ENCODE data around the gene DTD2.
"Not testable (repeated sequence)": the region's sequence is repeated elsewhere in the genome, so short reads cannot be mapped to it uniquely, and the experiment has no call there.

The DTD2 gene

DNA sequence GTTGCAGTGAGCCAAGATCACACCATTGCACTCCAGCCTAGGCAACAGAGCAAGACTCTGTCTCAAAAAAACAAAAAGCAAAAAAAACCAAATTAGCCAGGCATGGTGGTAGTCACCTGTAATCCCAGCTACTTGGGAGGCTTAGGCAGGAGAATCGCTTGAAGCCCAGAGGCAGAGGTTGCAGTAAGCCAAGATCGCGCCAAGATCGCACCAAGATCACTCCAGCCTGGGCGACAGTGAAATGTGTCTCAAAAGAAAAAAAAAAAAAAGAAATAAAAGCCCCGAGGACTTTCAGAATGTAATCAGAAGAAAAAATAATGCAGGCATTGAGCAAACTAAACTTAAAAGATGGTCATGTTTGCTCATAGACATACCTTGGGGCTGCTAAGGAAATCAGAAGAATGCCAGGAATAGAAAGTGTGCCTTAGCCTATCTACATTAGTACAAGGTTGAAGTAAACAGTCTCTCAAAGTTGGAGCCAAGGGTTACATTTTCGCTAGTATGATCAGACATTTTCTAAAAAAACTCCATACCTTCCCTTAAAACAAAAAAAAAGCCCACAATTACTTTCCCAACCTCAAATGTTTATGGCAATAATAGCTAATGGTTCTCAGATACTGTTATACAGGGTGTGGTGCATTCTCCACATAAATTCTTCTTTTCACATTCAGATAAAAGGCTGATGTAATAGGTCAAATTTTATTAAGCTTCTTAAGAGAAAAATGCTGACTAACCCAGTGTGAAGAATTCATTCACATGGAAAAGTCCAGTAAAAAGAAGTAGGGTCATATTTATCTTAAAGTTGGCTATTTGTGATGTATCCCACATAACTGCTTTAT is 15.8 kb downstream of the DTD2 start:
- DNase-seq = no peak

DNA sequence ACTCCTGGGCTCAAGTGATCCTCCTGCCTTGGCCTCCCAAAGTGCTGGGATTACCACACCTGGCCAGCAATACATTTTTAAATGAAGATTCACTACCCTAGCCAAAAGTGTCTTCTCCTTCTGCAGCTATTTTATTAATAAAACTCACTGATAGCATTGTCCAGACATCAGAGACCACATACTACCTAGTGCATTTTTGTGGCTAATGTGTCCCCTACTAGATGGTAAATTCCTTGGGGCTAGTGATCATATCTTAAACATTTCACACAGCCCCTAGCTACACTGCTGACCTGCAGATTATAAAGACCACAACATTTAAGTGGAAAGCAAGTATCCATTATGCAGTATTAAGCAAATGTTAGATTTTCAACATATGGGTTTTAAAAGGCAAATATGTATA is 17.0 kb downstream of the DTD2 start:
- DNase-seq = no peak

GRCh38 chr14:31439561-31439960 is 17.7 kb downstream of the DTD2 start:
- DNase-seq = no peak

- DNase-seq = not testable (repeated sequence)
These were observed 20.1 kb downstream of the DTD2 start for GRCh38 chr14:31437045-31437691.

- DNase-seq = no peak
These were observed 22.0 kb downstream of the DTD2 start for GRCh38 chr14:31435276-31435675.

- no peak for DNase-seq
These were observed 26.6 kb downstream of the DTD2 start for GRCh38 chr14:31430634-31431264.

GRCh38 chr14:31429791-31430190 is 27.5 kb downstream of the DTD2 start:
- no peak for DNase-seq

- no peak for DNase-seq
These were observed 29.3 kb downstream of the DTD2 start for GRCh38 chr14:31428011-31428410.

DNA sequence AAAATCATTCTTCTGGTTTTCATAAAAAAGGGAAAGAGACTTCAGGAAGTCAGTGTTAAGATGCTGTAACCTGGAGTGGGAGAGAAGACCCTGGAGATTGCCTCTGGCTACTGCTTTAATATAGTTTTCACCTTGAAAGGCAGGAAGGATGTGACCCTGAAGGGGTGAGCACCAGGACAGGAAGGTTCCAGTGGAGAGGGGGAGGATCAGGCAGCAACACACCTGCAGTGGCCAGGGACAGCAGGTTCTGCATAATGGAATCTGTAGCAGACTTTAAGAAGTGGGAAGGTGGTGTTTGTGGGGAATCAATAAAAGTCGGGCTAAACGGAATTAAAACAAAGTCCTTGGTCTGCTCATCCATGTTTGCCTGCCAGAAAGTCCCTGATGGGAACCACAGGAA is 30.6 kb downstream of the DTD2 start:
- no peak for DNase-seq

DNA sequence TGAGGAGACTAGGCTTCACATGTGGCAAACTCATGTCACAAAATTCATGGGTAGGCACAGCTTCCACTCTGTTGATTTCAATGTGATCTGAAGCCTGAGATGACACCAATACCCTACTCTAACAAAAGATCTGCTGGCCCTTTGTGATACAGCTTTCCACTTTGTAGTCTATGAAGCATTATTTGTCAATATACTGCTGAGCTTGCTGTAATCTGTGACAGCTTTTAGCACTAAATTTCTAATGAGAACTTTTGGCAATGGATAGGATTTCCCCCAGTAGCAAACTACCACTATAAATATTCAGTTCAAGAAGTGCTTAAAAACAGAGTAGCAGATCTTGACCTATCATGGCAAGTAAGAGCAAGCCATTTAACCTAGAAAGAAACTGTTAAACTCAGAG is 31.4 kb downstream of the DTD2 start:
- DNase-seq = no peak

DNA sequence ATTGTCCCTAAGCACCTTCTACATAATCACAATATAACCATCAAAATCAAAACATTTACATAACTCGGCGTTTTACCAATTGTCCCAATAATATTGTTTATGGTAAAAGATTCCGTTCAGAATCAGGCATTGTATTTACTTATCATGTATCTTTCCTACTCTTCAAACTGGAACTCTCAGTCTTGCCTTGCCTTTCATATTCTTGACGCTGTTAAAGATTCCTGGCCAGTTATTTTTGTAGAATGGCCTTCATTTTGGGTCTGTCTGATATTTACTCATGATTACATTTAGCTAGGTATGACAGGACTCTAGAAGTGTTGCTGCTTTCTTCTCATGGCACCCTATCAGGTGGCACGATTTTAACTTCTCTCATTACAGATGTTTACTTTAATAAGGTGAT is 36.1 kb downstream of the DTD2 start:
- DNase-seq = no peak

GRCh38 chr14:31420319-31421111 is 36.8 kb downstream of the DTD2 start, which contains the start of gene HEATR5A:
HEATR5A (minus strand) TSS chr14:31420550; CDS start chr14:31402975, 17,575 bp downstream.
- DNase-seq = peak; percentile 89

GRCh38 chr14:31419967-31420318 is 37.4 kb downstream of the DTD2 start:
- no peak for DNase-seq

DNA sequence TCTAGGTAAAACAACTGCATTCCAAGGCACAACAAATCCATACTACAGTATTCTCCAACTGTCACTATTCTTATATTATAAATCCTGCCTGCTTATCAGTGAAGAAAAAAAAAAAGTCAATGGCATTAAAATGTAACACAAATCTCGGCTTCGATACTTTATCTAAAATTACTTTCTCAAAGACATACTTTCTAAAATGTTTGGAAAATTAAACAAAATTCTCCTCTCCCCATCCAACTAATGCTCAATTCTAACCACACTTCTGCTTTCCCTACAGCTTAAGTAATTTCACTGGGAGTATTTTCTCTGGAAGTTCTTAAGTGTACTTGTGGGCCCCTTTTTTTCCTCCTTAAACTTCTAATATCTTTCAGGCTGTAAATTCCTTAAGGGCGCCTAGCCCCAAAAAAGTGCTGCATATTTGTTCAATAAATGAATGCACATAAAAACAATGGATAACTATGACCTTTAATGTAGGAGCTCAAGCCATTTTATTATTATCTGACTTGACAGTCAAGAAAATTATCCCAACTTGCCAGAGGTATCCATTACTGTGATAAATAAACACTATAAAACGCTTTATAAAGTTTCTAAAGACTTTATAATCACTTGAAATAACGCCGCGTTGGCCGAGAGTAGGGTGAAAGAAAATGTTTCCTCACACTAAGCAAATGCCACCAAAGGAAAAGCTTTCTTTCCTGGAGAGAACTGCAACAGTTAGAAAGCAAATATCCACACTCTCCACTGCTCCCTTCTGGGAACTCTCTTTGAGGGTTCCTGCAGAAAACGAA is 37.9 kb downstream of the DTD2 start:
- no peak for DNase-seq

DNA sequence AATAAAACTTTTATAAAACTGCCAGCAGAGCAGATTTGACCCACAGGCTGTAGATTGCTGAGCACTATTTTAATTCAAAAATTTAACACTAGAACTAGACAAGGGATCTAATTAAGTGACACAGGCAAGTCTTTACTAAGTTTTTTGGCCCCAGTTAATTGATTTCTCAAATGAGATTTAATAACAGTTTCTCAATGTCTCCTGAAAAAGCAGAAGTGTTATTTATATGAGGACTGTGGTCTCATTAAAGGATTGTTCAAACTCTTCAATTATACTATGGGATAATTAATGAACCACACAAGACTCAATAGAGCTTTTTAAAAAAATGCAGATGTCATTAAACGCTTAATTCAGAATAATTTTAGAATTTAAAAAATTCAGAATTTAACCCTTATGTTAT is 38.9 kb downstream of the DTD2 start:
- DNase-seq = no peak

- DNase-seq = no peak
These were observed 43.0 kb downstream of the DTD2 start for GRCh38 chr14:31414190-31414833.

DNA sequence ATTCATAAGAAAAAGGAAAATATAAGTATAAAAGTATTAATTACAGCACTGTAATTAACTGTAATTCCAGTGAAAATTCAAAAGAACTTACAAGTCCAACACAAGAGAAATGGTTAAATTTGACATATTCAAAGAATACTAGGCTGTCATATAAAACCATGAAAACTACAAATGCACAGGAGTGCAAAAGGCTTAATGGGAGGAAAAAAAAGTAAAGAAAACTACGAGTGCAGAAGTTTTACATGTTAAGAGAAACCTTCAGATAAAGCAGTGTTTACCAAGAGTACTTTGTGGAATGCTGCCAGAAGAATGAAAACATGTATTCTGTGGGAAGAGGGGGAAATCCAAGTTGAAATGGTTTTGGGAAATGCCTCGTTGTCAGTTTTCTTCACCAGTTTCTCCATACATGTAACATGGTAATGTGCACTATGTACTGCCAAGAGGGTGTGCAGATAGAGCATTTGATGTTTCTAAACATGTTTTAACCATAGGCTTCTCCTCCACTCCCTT is 46.0 kb downstream of the DTD2 start:
- DNase-seq = no peak

DNA sequence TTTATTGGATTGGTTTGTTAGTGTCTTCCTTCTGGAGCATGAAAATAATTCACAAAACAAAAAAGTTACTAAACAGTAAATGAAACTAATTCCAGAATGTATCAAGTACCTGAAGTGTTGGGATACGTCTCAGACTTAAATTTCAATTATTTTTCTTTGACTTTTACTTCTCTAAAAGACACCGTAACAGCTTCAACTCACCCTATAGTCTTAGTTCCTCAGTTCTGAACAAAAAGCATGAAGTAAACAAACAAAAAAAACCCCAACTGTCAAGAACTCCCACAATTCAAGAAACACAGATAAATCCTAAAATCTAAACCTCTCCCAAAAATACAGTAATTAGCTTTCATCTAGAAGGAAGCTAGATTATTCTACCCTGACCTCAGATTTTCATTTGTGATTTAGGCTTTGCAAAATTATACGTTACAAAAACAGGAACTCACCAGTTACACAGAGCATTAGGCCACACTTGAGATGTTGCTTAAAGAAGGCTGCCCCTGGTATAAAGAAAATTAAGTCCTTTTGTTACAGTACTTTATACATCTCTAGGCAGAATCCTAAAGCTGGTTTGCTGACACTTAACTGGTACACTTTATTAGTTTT is 47.2 kb downstream of the DTD2 start:
- DNase-seq = no peak

- DNase-seq = no peak
These were observed 48.9 kb downstream of the DTD2 start for GRCh38 chr14:31408421-31408820.

DNA sequence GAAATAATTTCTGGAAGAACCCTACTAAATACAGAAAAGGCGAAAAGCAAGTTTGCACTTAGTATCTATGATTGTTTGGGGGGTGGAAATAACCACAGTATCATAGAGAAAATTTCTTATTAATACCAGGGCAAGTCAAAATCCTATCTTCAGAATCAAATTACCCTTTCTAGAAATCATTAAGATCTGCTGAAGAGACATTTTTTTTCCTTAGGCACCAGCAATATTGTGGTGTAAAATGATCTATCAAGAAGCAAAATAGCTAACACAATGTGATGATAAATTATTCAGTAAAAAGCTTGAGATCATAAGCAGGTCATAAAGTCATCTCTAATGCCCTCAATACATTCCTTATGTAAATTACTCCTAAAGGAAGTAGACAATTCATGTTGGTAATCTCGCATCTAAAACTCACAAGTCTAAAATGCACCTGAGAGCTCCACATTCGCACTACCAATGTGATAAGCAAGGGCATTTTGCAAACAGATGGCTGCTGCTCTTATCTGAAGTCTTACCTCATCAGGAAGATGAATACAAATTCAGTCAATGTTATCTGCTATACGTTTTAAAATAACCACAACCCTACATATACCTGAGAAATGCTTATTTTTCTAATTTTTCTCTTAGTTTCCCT is 51.6 kb downstream of the DTD2 start:
- DNase-seq = no peak

GRCh38 chr14:31405106-31405505 is 52.2 kb downstream of the DTD2 start:
- DNase-seq = no peak

Measured in NCI-H1436 (cell line).